Trophoblast cell (in vitro differentiated cells and primary cell): ENCODE data around the gene OSBPL3.

Experiments used
- DNase-seq, 2 donors: peaks; one replicate each; pipeline ENCODE4 v3.0.0-alpha.2; 2016
- H2AFZ ChIP-seq: 2 replicates; pipeline ENCODE4 v1.6.1; 2013; ENCODE audit warnings: low read length, moderate library complexity, mild to moderate bottlenecking; ENCODE audit not compliant: insufficient read depth, poor library complexity
- H2AK5ac ChIP-seq: 2 replicates; pipeline ENCODE4 v1.6.1; 2013; ENCODE audit warnings: mild to moderate bottlenecking, low read length
- H2BK120ac ChIP-seq: 2 replicates; pipeline ENCODE4 v1.6.1; 2013; ENCODE audit warnings: low read length, mild to moderate bottlenecking, moderate library complexity; ENCODE audit not compliant: insufficient read depth, poor library complexity
- H2BK12ac ChIP-seq: 2 replicates; pipeline ENCODE4 v1.6.1; 2013; ENCODE audit warnings: mild to moderate bottlenecking, low read length, moderate library complexity
- H2BK5ac ChIP-seq: 2 replicates; pipeline ENCODE4 v1.6.1; 2013; ENCODE audit warnings: low read length, low read depth, moderate library complexity, mild to moderate bottlenecking; ENCODE audit not compliant: poor library complexity
- H3K14ac ChIP-seq: 2 replicates; pipeline ENCODE4 v1.6.1; 2013; ENCODE audit warnings: mild to moderate bottlenecking, low read length
- H3K18ac ChIP-seq: 2 replicates; pipeline ENCODE4 v1.6.1; 2013; ENCODE audit warnings: mild to moderate bottlenecking, low read length
- H3K23ac ChIP-seq: 2 replicates; pipeline ENCODE4 v1.6.1; 2013; ENCODE audit warnings: low read length
- H3K27ac ChIP-seq: 2 replicates; pipeline ENCODE4 v1.5.1; 2013; ENCODE audit warnings: low read depth, mild to moderate bottlenecking, inconsistent platforms, low read length, moderate library complexity
- H3K27me3 ChIP-seq: 2 replicates; pipeline ENCODE4 v1.6.1; 2013; ENCODE audit warnings: inconsistent platforms, mild to moderate bottlenecking, low read length, moderate library complexity; ENCODE audit not compliant: insufficient read depth
- H3K36me3 ChIP-seq, 2 experiments: 1 replicate in 1 of 2; 2 replicates in 1 of 2; pipeline ENCODE4 v1.6.1; 2013; ENCODE audit warnings: low read length in 2 of 2, mild to moderate bottlenecking in 2 of 2, moderate library complexity in 1 of 2; ENCODE audit not compliant: insufficient read depth in 2 of 2, control insufficient read depth in 1 of 2
- H3K4ac ChIP-seq: 2 replicates; pipeline ENCODE4 v1.6.1; 2013; ENCODE audit warnings: low read depth, mild to moderate bottlenecking, low read length, moderate library complexity
- H3K4me1 ChIP-seq, 2 experiments: 1 replicate in 1 of 2; 2 replicates in 1 of 2; pipeline ENCODE4 v1.6.1; 2013; ENCODE audit warnings: low read length in 2 of 2, mild to moderate bottlenecking in 2 of 2, moderate library complexity in 1 of 2; ENCODE audit not compliant: insufficient read depth in 2 of 2, control insufficient read depth in 1 of 2
- H3K4me2 ChIP-seq: 2 replicates; pipeline ENCODE4 v1.6.1; 2013; ENCODE audit warnings: inconsistent platforms, mild to moderate bottlenecking, low read length, moderate library complexity
- H3K4me3 ChIP-seq: 2 replicates; pipeline ENCODE4 v1.5.1; 2013; ENCODE audit warnings: mild to moderate bottlenecking, low read depth, low read length, inconsistent platforms
- H3K79me1 ChIP-seq: one replicate; pipeline ENCODE4 v1.6.1; 2013; ENCODE audit warnings: low read length
- H3K79me2 ChIP-seq: 2 replicates; pipeline ENCODE4 v1.6.1; 2013; ENCODE audit warnings: low read length, mild to moderate bottlenecking; ENCODE audit not compliant: control insufficient read depth, insufficient read depth, poor library complexity
- H3K9ac ChIP-seq: 2 replicates; pipeline ENCODE4 v1.6.1; 2013; ENCODE audit warnings: mild to moderate bottlenecking, low read length
- H3K9me3 ChIP-seq: 2 replicates; pipeline ENCODE4 v1.6.1; 2013; ENCODE audit warnings: low read depth, mild to moderate bottlenecking, control low read depth, inconsistent platforms, low read length; ENCODE audit not compliant: insufficient read depth
- H4K12ac ChIP-seq: 2 replicates; pipeline ENCODE4 v1.6.1; 2013; ENCODE audit warnings: low read depth, mild to moderate bottlenecking, low read length, moderate library complexity
- H4K8ac ChIP-seq: 2 replicates; pipeline ENCODE4 v1.6.1; 2013; ENCODE audit warnings: low read depth, mild to moderate bottlenecking, low read length, moderate library complexity
- H4K91ac ChIP-seq: one replicate; pipeline ENCODE4 v1.6.1; 2013; ENCODE audit warnings: low read depth, mild to moderate bottlenecking, low read length, moderate library complexity
- WGBS: extraction: QIAGEN DNeasy Blood & Tissue Kit; methylation state at CpG from one replicate; pipeline ENCODE4 v1.1.7; 2013; ENCODE audit warnings: missing lambda C conversion rate; ENCODE audit not compliant: insufficient read length, insufficient coverage; ENCODE audit errors: extremely low coverage; 5-methylcytosine and 5-hydroxymethylcytosine counted together

Gene OSBPL3

GRCh38 chr7:24898691-24899090, 81.3 kb downstream of the OSBPL3 start:
- Histone ChIP-seq H3K4me2 (no peak overlapping the region), H3K9ac (no peak overlapping the region), H2BK5ac (no peak overlapping the region), H2AK5ac (no peak overlapping the region), H3K79me2 (no peaks in the 10 kb centered on the region), H3K27ac (no peak overlapping the region), H3K18ac (no peak overlapping the region), H3K4me3 (no peak overlapping the region), H3K27me3 (no peaks in the 10 kb centered on the region), H4K8ac (no peak overlapping the region), H3K23ac (no peak overlapping the region), H2BK120ac (no peak overlapping the region), H4K91ac (no peak overlapping the region), H3K9me3 (no peaks in the 10 kb centered on the region), H3K4ac (no peak overlapping the region), H2BK12ac (no peak overlapping the region), H3K14ac (no peak overlapping the region), H2AFZ (no peak overlapping the region), H3K36me3 (no peaks in the 10 kb centered on the region), H4K12ac (no peak overlapping the region), H3K4me1 (no peaks in the 10 kb centered on the region), H3K79me1 (no peaks in the 10 kb centered on the region)
- no CpG with 5 or more reads among the region's 4 CpGs for WGBS
- DNase-seq, result no peak

DNA sequence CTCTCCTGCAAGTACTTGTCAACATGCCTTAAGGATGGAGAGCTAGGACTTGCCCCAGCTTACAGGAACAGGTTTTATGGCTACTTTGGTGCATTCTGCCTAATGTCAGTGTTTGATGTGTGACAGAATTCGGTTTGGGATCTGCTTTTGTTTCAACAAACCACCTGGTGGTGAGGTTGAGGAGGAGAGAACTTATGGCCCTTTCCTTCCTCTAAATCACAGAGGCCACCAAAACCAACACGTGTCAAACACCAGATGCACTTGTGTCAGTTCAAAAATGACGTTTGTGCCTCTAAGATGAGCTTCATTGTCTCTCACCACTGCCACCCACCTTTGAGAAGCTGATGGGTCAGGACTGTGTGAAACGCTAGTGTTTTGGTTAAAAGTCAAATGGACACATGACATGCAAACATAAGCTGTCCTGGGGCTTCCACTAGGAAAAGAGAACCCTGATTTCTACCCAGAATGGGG, 83.9 kb downstream of the OSBPL3 start:
- H3K9ac ChIP-seq, result no peak overlapping the region
- H3K4me1 ChIP-seq, result no peaks in the 10 kb centered on the region
- H3K79me2 ChIP-seq, result no peaks in the 10 kb centered on the region
- H3K4ac ChIP-seq, result no peak overlapping the region
- no peak overlapping the region for H4K8ac ChIP-seq
- H2BK5ac ChIP-seq, result no peak overlapping the region
- H2AFZ ChIP-seq, result no peak overlapping the region
- H2BK12ac ChIP-seq, result no peak overlapping the region
- no peak overlapping the region for H4K91ac ChIP-seq
- no peaks in the 10 kb centered on the region for H3K9me3 ChIP-seq
- H3K79me1 ChIP-seq, result no peaks in the 10 kb centered on the region
- H3K18ac ChIP-seq, result no peak overlapping the region
- no peak overlapping the region for H3K4me3 ChIP-seq
- no peak overlapping the region for H3K4me2 ChIP-seq
- no peak overlapping the region for H2BK120ac ChIP-seq
- no peaks in the 10 kb centered on the region for H3K36me3 ChIP-seq
- no peak overlapping the region for H3K27ac ChIP-seq
- H3K27me3 ChIP-seq, result no peaks in the 10 kb centered on the region
- no peak for DNase-seq
- H4K12ac ChIP-seq, result no peak overlapping the region
- H3K14ac ChIP-seq, result no peak overlapping the region
- WGBS, result no CpG with 5 or more reads among the region's 4 CpGs
- no peak overlapping the region for H2AK5ac ChIP-seq
- H3K23ac ChIP-seq, result no peak overlapping the region

DNA sequence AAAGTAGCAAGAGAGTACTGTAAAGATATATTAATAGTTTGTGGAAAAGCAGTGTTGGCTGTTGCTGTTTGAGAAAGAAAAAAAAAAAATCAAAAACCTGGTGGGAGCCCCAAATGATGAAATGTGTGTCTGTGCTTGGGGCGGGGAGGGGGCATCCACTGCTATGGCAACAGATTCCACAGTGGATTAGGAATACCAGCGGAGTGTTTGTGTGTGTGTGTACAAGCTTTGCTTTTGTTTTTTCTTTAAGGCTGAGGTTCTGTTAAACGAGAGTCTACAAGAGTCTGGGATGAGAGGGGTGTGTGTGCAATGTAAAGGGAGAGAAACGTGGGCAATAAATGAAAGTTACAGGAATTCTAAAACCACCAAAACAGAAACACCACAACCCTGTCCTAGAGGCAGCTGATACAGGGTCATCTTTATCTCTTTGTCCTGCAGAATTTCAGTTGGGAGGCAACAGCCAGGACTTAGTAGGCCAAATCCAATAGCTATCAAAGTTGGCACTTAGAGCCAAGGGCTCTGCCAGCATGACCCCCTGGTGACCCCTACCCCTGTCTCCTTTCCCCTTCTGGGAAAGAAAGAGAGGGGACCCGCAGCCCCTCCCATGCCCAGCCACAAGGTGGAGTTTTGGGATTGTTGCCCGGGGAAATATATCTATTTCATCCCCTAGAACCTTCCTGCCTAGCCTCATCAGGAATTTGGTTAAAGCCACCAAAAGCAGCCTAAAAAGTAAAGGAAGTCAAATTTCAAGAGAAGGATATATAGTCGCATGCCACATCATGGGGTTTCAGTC, 85.4 kb downstream of the OSBPL3 start:
- H2AFZ ChIP-seq, result no peak overlapping the region
- H3K36me3 ChIP-seq, result no peaks in the 10 kb centered on the region
- no peak overlapping the region for H2AK5ac ChIP-seq
- H2BK5ac ChIP-seq, result no peak overlapping the region
- no peak overlapping the region for H3K27ac ChIP-seq
- H3K23ac ChIP-seq, result no peak overlapping the region
- H3K4me3 ChIP-seq, result no peak overlapping the region
- no peaks in the 10 kb centered on the region for H3K79me1 ChIP-seq
- H3K4me1 ChIP-seq, result no peaks in the 10 kb centered on the region
- H3K4ac ChIP-seq, result no peak overlapping the region
- H3K18ac ChIP-seq, result no peak overlapping the region
- no peaks in the 10 kb centered on the region for H3K9me3 ChIP-seq
- peak in 1 of 2 donors; percentile 29 for DNase-seq
- H3K4me2 ChIP-seq, result no peak overlapping the region
- no peak overlapping the region for H2BK120ac ChIP-seq
- H2BK12ac ChIP-seq, result no peak overlapping the region
- no peaks in the 10 kb centered on the region for H3K79me2 ChIP-seq
- no CpG with 5 or more reads among the region's 7 CpGs for whole genome bisulfite sequencing
- no peak overlapping the region for H4K12ac ChIP-seq
- no peak overlapping the region for H4K91ac ChIP-seq
- no peak overlapping the region for H4K8ac ChIP-seq
- no peak overlapping the region for H3K14ac ChIP-seq
- no peak overlapping the region for H3K9ac ChIP-seq
- no peaks in the 10 kb centered on the region for H3K27me3 ChIP-seq

DNA sequence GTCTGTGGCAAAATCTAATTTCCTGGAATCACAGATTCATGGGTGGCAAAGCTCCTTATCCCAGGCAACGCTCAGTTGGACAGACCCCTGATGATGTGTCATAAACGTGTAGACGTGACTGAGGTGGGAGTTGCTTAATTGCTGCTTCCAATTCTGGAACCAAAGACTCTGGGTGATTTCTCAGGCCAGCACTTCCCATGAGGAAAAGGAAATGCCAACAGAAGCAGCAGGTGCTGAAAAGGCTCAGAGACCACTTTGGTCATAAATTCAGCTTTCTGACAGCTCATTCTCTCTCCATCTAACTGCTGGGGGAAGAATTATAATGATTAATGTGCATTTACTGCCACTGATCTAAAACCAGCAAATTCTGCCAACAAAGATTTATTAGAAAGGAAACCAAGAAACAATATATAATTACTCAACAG, 88.7 kb downstream of the OSBPL3 start:
- H3K79me1 ChIP-seq, result no peaks in the 10 kb centered on the region
- no peak overlapping the region for H4K8ac ChIP-seq
- H3K4me2 ChIP-seq, result no peak overlapping the region
- DNase-seq, result no peak
- no CpG with 5 or more reads among the region's 3 CpGs for WGBS
- H2BK12ac ChIP-seq, result no peak overlapping the region
- H2BK120ac ChIP-seq, result no peak overlapping the region
- H4K91ac ChIP-seq, result no peak overlapping the region
- no peak overlapping the region for H3K4me3 ChIP-seq
- H3K23ac ChIP-seq, result no peak overlapping the region
- H3K27me3 ChIP-seq, result no peaks in the 10 kb centered on the region
- no peak overlapping the region for H2AK5ac ChIP-seq
- H3K14ac ChIP-seq, result no peak overlapping the region
- no peaks in the 10 kb centered on the region for H3K79me2 ChIP-seq
- H3K27ac ChIP-seq, result no peak overlapping the region
- no peak overlapping the region for H4K12ac ChIP-seq
- H2AFZ ChIP-seq, result no peak overlapping the region
- no peak overlapping the region for H3K18ac ChIP-seq
- no peak overlapping the region for H3K9ac ChIP-seq
- no peaks in the 10 kb centered on the region for H3K4me1 ChIP-seq
- no peaks in the 10 kb centered on the region for H3K36me3 ChIP-seq
- H3K9me3 ChIP-seq, result no peaks in the 10 kb centered on the region
- H2BK5ac ChIP-seq, result no peak overlapping the region
- H3K4ac ChIP-seq, result no peak overlapping the region
